ENCODE measurements around the gene PTPDC1. TPM values are rescaled to one million over a fixed set of nuclear protein-coding genes. Genes with fewer than 3 reads are reported as not detected.
"Not testable (repeated sequence)": the region's sequence is repeated elsewhere in the genome, so short reads cannot be mapped to it uniquely, and the experiment has no call there.

Gene PTPDC1
- total and polyA plus RNA-seq, 4 donors = 9.3 to 27.0 (median 11.2) TPM

DNA sequence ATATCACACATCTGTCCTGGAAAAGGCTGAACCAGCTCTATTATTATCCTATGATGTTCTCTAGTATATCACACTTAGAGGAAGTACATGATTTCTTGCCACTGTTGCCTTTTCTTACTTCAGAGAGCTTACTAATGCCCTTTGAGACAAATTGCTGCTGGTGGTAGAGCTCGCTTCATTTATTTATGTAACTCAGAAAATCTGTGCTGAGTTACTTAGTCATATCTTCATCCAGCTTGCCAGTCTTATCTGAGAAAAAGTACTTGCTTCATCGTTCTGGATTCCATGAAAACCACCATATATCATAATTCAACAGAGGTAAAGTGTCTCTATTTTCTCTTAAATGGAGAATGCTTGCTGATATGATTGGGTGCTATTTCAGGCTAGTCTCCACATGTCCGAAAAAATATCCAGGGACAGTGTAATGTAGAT, 26.6 kb downstream of the PTPDC1 start:
- Histone ChIP-seq H3K27me3 (ENCODE audit: control insufficient read depth, insufficient read depth, low read length) (no peaks in the 10 kb centered on the region), H3K36me3 (ENCODE audit: control insufficient read depth, insufficient read depth, low read length) (no peaks in the 10 kb centered on the region), H3K9me3 (ENCODE audit: control insufficient read depth, insufficient read depth, low read length) (no peaks in the 10 kb centered on the region), H3K27ac (ENCODE audit: low read depth, low read length) (no peak overlapping the region), H3K4me1 (ENCODE audit: control insufficient read depth, insufficient read depth, low read length) (peaks cover 5% of the 10 kb centered on the region), H3K4me3 (ENCODE audit: low read depth, low read length) (no peak overlapping the region)
- DNase-seq (ENCODE audit: low read depth in 4 of 6, low spot score in 6 of 6) = no peak
- 100% methylated on average over 1 of the region's 3 CpGs for WGBS (ENCODE audit: insufficient coverage)

DNA sequence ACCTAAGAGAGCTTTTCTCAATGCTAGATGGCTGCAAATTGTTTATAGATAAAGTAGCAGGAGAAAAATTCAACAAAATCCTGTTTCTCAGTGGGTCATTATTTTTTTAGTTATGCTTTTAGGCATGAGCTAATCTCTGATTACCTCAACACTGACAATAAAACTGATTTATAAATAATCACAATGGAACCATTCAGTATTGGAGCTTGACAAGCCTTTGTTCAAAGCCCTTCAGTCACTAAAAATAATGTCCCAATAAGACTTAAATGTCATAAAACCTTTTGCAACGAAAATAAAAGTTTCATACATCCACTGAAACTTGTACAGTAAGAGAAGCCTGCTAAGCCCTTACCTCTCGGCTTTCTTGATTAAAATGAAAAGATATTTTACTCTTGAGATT, 27.2 kb downstream of the PTPDC1 start:
- Histone ChIP-seq H3K27ac (ENCODE audit: low read depth, low read length) (no peak overlapping the region), H3K9me3 (ENCODE audit: control insufficient read depth, insufficient read depth, low read length) (no peaks in the 10 kb centered on the region), H3K27me3 (ENCODE audit: control insufficient read depth, insufficient read depth, low read length) (no peaks in the 10 kb centered on the region), H3K4me1 (ENCODE audit: control insufficient read depth, insufficient read depth, low read length) (peaks cover 5% of the 10 kb centered on the region), H3K36me3 (ENCODE audit: control insufficient read depth, insufficient read depth, low read length) (no peaks in the 10 kb centered on the region), H3K4me3 (ENCODE audit: low read depth, low read length) (no peak overlapping the region)
- DNase-seq (ENCODE audit: low read depth in 4 of 6, low spot score in 6 of 6) = no peak
- no CpG with 5 or more reads among the region's 2 CpGs for WGBS (ENCODE audit: insufficient coverage)

DNA sequence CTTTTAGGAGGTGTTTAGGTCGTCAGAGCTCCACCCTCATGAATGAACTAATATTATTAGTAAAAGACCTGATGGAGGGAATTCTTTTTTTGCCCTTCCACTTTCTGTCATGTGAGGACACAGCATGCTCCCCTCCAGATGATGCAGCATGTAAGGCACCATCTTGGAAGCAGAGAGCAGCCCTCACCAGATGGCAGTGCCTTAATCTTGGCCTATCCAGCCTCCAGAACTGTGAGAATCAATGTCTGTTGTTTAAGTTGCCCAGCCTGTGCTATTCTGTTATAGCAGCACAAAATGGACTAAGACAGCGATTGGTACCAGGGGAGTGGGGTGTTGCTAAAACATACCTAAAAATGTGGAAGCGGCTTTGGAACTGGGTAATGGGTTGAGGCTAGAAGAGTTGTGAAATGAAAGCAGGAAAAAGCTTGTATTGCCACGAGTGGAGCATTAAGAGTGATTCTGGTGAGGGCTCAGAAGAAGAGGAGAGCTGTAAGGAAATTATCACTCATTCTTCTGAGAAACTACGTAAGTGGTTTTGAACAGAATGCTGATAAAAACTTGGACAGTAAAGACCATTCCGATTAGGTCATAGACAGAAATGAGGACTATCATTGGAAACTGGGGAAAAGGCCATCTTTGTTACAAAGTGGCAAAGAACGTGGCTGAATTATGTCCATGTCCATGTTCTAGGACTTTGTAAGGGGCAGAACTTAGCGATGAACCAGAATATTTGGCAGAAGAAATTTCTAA, 28.6 kb downstream of the PTPDC1 start:
- Histone ChIP-seq H3K9me3 (ENCODE audit: control insufficient read depth, insufficient read depth, low read length) (no peaks in the 10 kb centered on the region), H3K36me3 (ENCODE audit: control insufficient read depth, insufficient read depth, low read length) (no peaks in the 10 kb centered on the region), H3K4me3 (ENCODE audit: low read depth, low read length) (no peak overlapping the region), H3K27me3 (ENCODE audit: control insufficient read depth, insufficient read depth, low read length) (no peaks in the 10 kb centered on the region), H3K4me1 (ENCODE audit: control insufficient read depth, insufficient read depth, low read length) (peaks cover 5% of the 10 kb centered on the region), H3K27ac (ENCODE audit: low read depth, low read length) (no peak overlapping the region)
- peak in 1 of 6 donors; percentile 15 for DNase-seq (ENCODE audit: low read depth in 4 of 6, low spot score in 6 of 6)
- WGBS (ENCODE audit: insufficient coverage) = 96% methylated on average over 5 of the region's 8 CpGs

DNA sequence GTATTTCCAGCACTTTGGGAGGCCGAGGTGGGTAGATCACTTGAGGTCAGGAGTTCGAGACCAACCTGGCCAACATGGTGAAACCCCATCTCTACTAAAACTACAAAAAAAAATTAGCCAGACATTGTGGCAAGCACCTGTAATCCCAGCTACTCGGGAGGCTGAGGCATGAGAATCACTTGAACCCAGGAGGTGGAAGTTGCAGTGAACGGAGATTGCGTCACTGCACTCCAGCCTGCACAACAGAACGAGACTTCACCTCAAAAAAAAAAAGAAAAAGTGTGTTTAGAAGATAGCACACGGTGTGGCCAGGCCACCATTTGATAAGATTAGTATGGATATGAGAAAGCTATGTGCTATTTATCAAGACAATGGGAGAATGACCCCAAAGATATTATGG, 35.8 kb downstream of the PTPDC1 start:
- not testable (repeated sequence) for H3K9me3 ChIP-seq (ENCODE audit: control insufficient read depth, insufficient read depth, low read length); DNase-seq (ENCODE audit: low read depth in 4 of 6, low spot score in 6 of 6); H3K4me3 ChIP-seq (ENCODE audit: low read depth, low read length); H3K36me3 ChIP-seq (ENCODE audit: control insufficient read depth, insufficient read depth, low read length); H3K4me1 ChIP-seq (ENCODE audit: control insufficient read depth, insufficient read depth, low read length); H3K27me3 ChIP-seq (ENCODE audit: control insufficient read depth, insufficient read depth, low read length); H3K27ac ChIP-seq (ENCODE audit: low read depth, low read length)
- WGBS (ENCODE audit: insufficient coverage) = 100% methylated on average over 2 of the region's 7 CpGs

DNA sequence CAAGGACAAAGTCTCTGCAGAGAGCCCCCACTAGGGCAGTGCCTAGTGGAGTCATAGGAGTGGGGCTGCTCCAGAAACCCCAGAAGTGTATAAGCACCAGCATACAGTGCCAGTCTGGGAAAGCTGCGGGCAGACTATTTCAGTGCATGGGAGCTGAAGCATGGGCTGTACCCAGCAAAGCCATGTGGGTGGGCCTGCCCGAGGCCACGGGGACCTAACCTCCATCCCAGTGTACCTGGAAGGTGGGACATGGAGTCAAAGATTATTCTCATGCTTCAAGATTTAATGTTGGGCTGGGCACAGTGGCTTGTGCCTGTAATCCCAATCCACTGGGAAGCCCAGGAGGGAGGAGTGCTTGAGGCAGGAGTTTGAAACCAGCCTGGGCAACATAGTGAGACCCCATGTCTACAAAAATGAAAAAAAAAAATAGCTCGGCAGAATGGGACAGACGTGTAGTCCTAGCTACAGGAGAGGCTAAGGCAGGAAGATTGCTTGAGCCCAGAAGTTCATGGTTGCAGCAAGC, 36.7 kb downstream of the PTPDC1 start:
- H3K27me3 ChIP-seq (ENCODE audit: control insufficient read depth, insufficient read depth, low read length) = no peaks in the 10 kb centered on the region
- H3K36me3 ChIP-seq (ENCODE audit: control insufficient read depth, insufficient read depth, low read length) = no peaks in the 10 kb centered on the region
- H3K9me3 ChIP-seq (ENCODE audit: control insufficient read depth, insufficient read depth, low read length) = peaks cover 3% of the 10 kb centered on the region
- DNase-seq (ENCODE audit: low read depth in 4 of 6, low spot score in 6 of 6) = no peak
- H3K27ac ChIP-seq (ENCODE audit: low read depth, low read length) = no peak overlapping the region
- no peak overlapping the region for H3K4me3 ChIP-seq (ENCODE audit: low read depth, low read length)
- H3K4me1 ChIP-seq (ENCODE audit: control insufficient read depth, insufficient read depth, low read length) = no peaks in the 10 kb centered on the region
- 94% methylated on average over 5 of the region's 5 CpGs for WGBS (ENCODE audit: insufficient coverage)

DNA sequence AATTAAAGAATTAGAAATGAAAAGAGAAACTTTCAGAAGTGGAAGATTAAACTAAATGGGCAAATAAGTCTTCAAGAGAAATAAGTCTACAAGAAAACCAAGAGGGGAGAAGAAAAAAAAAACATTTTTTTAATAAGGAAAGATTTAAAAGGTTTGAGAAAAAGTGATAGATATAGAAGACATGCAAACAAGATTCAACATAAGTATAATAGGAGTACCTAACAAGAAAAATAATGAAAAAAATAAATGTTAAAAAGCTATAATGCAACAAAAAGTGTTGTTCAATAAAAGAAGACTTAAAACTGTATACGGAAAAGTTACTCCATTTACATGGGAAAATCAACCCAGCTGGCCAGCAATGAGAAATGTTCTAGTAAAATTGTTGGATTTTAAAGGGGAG, 42.6 kb downstream of the PTPDC1 start:
- Histone ChIP-seq H3K27me3 (ENCODE audit: control insufficient read depth, insufficient read depth, low read length) (no peaks in the 10 kb centered on the region), H3K27ac (ENCODE audit: low read depth, low read length) (no peak overlapping the region), H3K36me3 (ENCODE audit: control insufficient read depth, insufficient read depth, low read length) (no peaks in the 10 kb centered on the region), H3K4me1 (ENCODE audit: control insufficient read depth, insufficient read depth, low read length) (no peaks in the 10 kb centered on the region), H3K9me3 (ENCODE audit: control insufficient read depth, insufficient read depth, low read length) (peaks cover 11% of the 10 kb centered on the region), H3K4me3 (ENCODE audit: low read depth, low read length) (no peak overlapping the region)
- WGBS (ENCODE audit: insufficient coverage) = no CpG with 5 or more reads among the region's 1 CpG
- no peak for DNase-seq (ENCODE audit: low read depth in 4 of 6, low spot score in 6 of 6)

DNA sequence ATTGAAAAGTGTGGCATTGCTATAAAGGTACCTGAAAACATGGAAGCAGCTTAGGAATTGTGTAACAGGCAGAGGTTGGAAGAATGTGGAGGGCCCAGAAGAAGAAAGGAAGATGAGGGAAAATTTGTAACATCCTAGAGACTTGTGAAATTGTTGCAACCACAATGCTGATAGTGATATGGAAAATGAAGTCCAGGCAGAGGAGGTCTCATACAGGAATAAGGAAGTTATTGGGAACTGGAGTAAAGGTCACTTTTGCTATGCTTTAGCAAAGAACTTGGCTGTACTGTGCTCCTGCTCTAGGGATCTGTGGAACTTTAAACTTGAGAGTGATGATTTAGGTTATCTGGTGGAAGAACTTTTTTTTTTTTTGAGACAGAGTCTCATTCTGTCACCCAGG, 43.5 kb downstream of the PTPDC1 start:
- no peak for DNase-seq (ENCODE audit: low read depth in 4 of 6, low spot score in 6 of 6)

DNA sequence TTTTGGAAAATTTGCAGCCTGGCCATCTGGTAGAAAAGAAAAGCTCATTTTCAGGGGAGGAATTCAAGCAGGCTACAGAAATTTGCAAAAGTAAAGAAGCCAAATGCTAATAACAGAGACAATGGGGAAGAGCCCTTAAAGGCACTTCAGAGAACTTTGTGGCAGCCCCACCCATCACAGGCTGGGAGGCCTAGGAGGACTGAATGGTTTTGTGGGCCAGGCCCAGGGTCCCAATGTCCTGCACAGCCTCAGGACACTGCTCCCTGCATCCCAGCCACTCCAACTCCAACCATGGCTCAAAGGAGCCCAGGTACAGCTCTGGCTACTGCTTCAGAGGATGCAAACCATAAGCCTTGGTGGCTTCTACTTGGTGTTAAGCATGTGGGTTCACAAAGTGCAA, 44.3 kb downstream of the PTPDC1 start:
- H3K4me1 ChIP-seq (ENCODE audit: control insufficient read depth, insufficient read depth, low read length) = no peaks in the 10 kb centered on the region
- H3K27ac ChIP-seq (ENCODE audit: low read depth, low read length) = no peak overlapping the region
- peaks cover 11% of the 10 kb centered on the region for H3K9me3 ChIP-seq (ENCODE audit: control insufficient read depth, insufficient read depth, low read length)
- H3K27me3 ChIP-seq (ENCODE audit: control insufficient read depth, insufficient read depth, low read length) = no peaks in the 10 kb centered on the region
- H3K4me3 ChIP-seq (ENCODE audit: low read depth, low read length) = no peak overlapping the region
- no peak for DNase-seq (ENCODE audit: low read depth in 4 of 6, low spot score in 6 of 6)
- no peaks in the 10 kb centered on the region for H3K36me3 ChIP-seq (ENCODE audit: control insufficient read depth, insufficient read depth, low read length)

More for the DNA sequence above, 43.5 kb downstream of the PTPDC1 start:
- Histone ChIP-seq H3K4me3 (ENCODE audit: low read depth, low read length) (no peak overlapping the region), H3K27ac (ENCODE audit: low read depth, low read length) (no peak overlapping the region), H3K27me3 (ENCODE audit: control insufficient read depth, insufficient read depth, low read length) (no peaks in the 10 kb centered on the region), H3K36me3 (ENCODE audit: control insufficient read depth, insufficient read depth, low read length) (no peaks in the 10 kb centered on the region), H3K4me1 (ENCODE audit: control insufficient read depth, insufficient read depth, low read length) (no peaks in the 10 kb centered on the region), H3K9me3 (ENCODE audit: control insufficient read depth, insufficient read depth, low read length) (peaks cover 11% of the 10 kb centered on the region)

DNA sequence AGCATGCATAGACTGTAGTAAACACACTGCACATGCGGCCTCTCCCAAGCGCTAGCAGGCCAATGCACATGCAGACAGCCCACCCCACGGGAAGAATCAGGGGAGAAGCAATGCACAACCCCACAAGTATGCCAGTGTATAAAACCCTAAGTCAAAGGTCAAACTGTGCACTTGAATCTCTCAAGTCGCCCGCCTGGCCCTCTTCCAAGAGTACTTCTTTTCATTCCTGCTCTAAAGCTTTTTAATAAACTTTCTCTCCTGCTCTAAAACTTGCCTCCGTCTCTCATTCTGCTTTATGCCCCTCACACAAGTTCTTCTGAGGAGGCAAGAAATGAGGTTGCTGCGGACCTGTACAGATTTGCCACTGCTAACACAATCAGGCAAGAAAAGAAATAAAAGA, 50.4 kb downstream of the PTPDC1 start:
- WGBS (ENCODE audit: insufficient coverage) = 57% methylated on average over 5 of the region's 7 CpGs

DNA sequence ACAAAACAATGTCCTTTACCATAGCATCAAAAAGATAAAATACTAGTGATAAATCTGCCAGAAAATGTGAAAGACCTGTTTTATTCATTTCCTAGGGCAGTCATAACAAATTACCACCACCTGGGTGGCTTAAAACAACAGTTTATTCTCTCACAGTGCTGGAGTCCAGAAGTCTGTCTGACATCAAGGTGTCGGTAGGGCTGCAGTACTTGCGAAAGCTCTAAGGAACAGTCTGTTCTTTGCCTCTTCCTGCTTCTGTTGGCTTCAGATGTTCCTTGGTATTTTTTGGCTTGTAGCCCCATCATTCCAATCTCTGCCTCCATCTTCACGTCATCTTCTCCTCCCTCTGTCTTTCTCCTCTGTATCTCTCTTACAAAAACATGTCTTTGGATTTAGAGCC, 51.0 kb downstream of the PTPDC1 start:
- H3K27me3 ChIP-seq (ENCODE audit: control insufficient read depth, insufficient read depth, low read length) = no peaks in the 10 kb centered on the region
- H3K27ac ChIP-seq (ENCODE audit: low read depth, low read length) = peak overlapping the region; percentile 57
- DNase-seq (ENCODE audit: low read depth in 4 of 6, low spot score in 6 of 6) = peak in 1 of 6 donors; percentile 54
- WGBS (ENCODE audit: insufficient coverage) = 60% methylated on average over 1 of the region's 3 CpGs
- no peak overlapping the region for H3K4me3 ChIP-seq (ENCODE audit: low read depth, low read length)
- no peaks in the 10 kb centered on the region for H3K36me3 ChIP-seq (ENCODE audit: control insufficient read depth, insufficient read depth, low read length)
- H3K4me1 ChIP-seq (ENCODE audit: control insufficient read depth, insufficient read depth, low read length) = peaks cover 3% of the 10 kb centered on the region
- H3K9me3 ChIP-seq (ENCODE audit: control insufficient read depth, insufficient read depth, low read length) = no peaks in the 10 kb centered on the region

More for the DNA sequence above, 50.4 kb downstream of the PTPDC1 start:
- DNase-seq (ENCODE audit: low read depth in 4 of 6, low spot score in 6 of 6) = no peak
- Histone ChIP-seq H3K4me3 (ENCODE audit: low read depth, low read length) (no peak overlapping the region), H3K4me1 (ENCODE audit: control insufficient read depth, insufficient read depth, low read length) (no peaks in the 10 kb centered on the region), H3K27me3 (ENCODE audit: control insufficient read depth, insufficient read depth, low read length) (no peaks in the 10 kb centered on the region), H3K27ac (ENCODE audit: low read depth, low read length) (peak overlapping the region; percentile 29), H3K9me3 (ENCODE audit: control insufficient read depth, insufficient read depth, low read length) (no peaks in the 10 kb centered on the region), H3K36me3 (ENCODE audit: control insufficient read depth, insufficient read depth, low read length) (no peaks in the 10 kb centered on the region)
